SW 1271 (cell line): ENCODE data around the gene CTSL.
"Not testable (repeated sequence)": the region's sequence is repeated elsewhere in the genome, so short reads cannot be mapped to it uniquely, and the experiment has no call there.

Experiments used
- DNase-seq, 2 experiments: peaks; one replicate each; lab custom pipeline; 2025; lab: John Stamatoyannopoulos, UW

CTSL gene

DNA sequence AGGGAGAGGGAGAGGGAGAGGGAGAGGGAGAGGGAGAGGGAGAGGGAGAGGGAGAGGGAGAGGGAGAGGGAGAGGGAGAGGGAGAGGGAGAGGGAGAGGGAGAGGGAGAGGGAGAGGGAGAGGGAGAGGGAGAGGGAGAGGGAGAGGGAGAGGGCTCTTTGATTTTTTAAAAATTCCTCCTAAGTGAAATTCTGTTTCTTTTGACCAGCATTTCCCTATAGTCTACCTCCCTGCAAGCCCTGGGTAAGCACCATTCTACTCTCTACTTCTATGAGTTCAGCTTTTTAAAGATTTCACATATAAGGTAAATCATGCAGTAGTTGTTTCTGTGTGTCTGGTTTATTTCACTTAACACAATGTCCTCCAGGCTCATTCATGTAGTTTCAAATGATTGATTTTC lies 34.1 kb downstream of the CTSL start:
- not testable (repeated sequence) for DNase-seq

GRCh38 chr9:87760529-87760928 lies 34.6 kb downstream of the CTSL start:
- DNase-seq = no peak

DNA sequence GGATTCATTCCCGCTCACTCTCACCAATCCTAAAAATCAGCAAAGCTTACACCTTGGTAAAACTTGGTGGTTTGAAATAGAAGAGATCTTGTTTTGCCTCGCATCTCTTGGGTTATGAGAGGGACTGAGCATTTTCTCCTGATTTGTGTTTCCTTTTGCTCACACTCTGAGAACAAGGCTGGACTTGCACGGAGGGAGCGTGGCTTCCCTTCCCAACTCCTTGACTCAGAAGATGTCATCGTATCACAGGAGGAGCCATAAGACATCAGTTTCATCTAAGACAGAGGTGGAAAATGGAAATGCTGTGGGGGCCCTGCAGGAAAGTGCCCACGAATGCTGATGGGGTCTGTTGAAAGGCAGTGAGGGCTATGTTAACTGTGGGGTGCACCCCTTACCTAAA lies 37.4 kb downstream of the CTSL start:
- DNase-seq = no peak

DNA sequence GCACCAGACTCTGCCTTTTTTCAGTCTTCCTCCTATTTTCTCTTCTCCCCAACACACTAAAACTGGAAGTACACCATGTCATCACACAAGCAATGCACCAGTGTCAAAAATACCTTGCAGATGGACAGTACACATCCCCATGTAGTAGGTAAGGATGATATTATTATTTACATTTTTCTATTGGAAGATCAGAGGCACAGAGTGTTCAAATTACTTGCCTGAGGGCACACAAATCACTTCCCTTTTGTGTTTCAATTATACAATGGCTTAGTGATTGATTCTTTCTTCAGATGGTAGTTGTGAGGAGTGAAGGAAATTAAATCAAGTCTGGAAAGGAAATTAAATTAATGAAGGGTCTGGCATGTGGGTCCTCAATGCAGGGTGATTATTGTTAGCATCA lies 39.6 kb downstream of the CTSL start:
- no peak for DNase-seq

- no peak for DNase-seq
These were observed 40.8 kb downstream of the CTSL start for GRCh38 chr9:87766697-87767096.

- DNase-seq = no peak
These were observed 44.8 kb downstream of the CTSL start for GRCh38 chr9:87770616-87771315.

- DNase-seq = no peak
These were observed 45.5 kb downstream of the CTSL start for GRCh38 chr9:87771316-87772006.

- no peak for DNase-seq
These were observed 50.8 kb downstream of the CTSL start for GRCh38 chr9:87776481-87777379.

DNA sequence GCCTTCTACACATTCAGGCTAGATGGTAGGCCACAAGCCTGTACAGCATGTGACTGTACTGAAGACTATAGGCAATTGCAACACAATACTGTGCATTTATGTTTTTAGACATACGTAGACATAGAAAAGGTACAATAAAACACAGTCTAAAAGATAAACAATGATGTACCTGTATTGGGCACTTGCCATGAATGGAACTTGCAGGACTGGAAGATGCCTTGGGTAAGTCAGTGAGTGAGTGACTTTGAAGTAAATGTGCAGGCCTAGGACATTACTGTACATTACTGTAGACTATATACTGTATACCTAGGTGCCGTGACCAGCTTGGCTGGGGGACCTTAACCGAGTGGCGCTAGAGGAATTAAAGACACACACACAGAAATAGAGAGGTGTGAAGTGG lies 53.1 kb downstream of the CTSL start:
- DNase-seq = no peak
